ENCODE data around the gene BLZF1. TPM values are rescaled to one million over a fixed set of nuclear protein-coding genes. Genes with fewer than 3 reads are reported as not detected.
A peak's percentile ranks its signal among the peaks of the same experiment; 100 is the strongest.
"Not testable (repeated sequence)": the region's sequence is repeated elsewhere in the genome, so short reads cannot be mapped to it uniquely, and the experiment has no call there.

The BLZF1 gene, protein sequence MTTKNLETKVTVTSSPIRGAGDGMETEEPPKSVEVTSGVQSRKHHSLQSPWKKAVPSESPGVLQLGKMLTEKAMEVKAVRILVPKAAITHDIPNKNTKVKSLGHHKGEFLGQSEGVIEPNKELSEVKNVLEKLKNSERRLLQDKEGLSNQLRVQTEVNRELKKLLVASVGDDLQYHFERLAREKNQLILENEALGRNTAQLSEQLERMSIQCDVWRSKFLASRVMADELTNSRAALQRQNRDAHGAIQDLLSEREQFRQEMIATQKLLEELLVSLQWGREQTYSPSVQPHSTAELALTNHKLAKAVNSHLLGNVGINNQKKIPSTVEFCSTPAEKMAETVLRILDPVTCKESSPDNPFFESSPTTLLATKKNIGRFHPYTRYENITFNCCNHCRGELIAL
- total RNA-seq (2014; rRNA removed; shearing (Covaris generic)): 24.2 and 29.2 TPM in 2 replicates
- 12.6 and 17.3 TPM in 2 replicates for polyA plus RNA-seq (2015; cell fraction: cytosol; rRNA removed)
- polyA plus RNA-seq (2015; cell fraction: nucleus; rRNA removed): 30.9 and 35.1 TPM in 2 replicates

DNA sequence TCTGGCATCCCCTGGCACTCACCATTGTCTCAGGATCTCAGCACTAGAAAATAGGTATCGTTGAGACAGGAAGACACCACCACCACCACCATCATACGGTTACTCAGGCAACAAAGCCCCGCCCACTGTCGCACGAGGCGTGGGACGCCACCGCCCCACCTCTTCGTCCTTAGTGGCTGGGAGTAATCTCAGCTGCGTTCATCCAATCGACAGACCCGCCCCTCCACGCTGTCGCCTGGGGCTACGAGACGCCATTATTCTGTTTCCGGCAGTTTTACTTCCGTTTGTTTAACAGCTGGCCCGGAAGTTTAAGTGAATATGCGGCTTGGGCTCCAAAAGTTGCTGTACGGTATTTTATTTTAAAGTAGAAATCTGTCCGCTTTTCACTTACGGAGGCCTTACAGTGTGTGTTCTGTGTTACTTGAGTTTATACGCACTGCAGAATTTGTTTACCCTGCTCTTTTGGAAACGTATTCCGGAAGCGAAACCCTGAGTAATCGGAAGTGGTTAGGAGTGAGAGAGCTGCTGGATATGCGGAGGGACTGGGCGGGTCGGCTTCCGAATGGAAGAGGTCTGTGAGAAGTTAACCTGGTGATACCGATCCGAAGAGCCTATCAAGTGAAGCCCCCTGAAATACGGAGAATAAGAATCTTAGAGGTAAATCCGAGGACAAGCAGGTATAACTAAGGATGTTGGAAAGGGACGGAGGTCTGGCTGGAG, at the start of gene BLZF1, which contains the start of gene NME7:
Gene BLZF1 (plus strand): TSS at position 510 of the 720 bp plus-strand sequence. CDS start 1,328 bp downstream, outside the sequence.
Gene NME7 (minus strand): TSS at position 112 of the 720 bp plus-strand sequence. CDS start 87 bp downstream, at position 25.
- peak; percentile 97 for DNase-seq (ENCODE audit: low read depth, low spot score)
- in situ Hi-C loops (cut with HindIII; ENCODE audit: low pct_unique_long_range_greater_than_20kb, low sequenced_read_pairs): no loop called here

DNA sequence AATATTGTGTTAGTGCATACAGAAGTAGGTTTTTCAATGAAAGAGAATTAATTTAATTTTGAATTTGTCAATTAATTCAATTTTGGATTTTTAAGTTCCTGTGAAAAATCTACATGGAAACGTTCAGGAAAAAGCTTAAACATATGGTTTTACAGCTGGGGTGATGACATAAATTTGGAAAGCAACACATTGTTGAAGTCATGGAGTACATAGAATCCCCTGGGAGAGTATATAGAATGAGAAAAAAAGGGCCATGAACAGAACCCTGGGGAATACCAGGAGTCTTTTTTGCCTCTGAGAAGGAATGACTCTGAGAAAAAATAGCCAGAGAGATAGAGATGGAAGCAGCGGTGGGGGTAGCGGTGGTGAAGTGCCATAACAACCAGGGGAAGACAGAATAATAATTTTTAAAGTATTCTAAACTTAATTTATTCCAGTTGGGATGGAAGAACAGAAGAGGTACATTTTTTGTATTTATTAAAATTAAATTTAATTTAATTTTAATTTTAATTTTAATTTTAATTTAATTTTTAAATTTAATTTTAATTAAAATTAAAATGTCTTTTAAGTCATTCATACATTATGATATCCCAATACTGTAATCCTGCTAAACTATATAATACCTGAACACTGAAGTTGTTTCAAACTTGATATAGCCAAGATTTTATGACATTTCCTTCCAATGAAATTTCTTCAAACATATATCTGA, 49.3 kb upstream of the BLZF1 start:
- no peak for DNase-seq (ENCODE audit: low read depth, low spot score)
- in situ Hi-C loops (cut with HindIII; ENCODE audit: low pct_unique_long_range_greater_than_20kb, low sequenced_read_pairs): no loop called here

DNA sequence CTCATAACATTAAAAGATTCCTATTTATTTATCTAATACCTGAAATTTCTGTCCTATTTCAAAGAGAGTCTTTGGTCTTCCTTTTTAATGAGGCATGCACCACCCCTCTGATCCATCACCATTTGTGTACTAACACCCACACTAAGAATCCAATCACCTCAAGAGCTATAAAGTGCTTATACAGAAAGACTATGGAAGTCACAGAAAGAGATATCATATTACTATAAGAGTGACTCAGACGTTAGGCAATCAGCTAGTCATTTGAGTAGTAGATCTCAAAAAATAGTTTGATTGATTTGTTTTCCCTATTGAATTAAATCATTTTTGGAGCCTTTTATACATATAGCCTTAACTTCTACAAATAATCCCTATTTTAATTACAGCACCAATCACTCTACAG, 46.5 kb upstream of the BLZF1 start:
- in situ Hi-C loops (cut with HindIII; ENCODE audit: low pct_unique_long_range_greater_than_20kb, low sequenced_read_pairs): no loop called here
- DNase-seq (ENCODE audit: low read depth, low spot score): no peak

DNA sequence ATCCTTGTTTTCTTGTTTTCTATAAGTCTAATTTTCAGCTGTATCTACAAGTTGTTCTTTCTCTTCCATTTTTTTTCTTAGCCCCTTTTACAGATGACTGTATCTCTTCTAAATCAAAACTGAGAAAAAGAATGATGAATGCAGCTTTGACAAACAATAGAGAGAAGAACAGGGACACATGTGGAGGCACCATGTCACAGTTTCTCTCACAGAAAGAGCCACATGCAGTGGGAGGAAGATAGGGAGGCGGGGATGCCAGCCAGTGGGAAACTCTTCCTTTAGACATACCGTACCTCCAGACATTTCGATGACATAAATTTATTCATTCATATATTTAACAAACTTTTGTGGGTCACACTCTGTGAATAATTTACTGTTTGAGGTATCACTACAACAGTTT, 45.9 kb upstream of the BLZF1 start:
- DNase-seq (ENCODE audit: low read depth, low spot score): no peak
- in situ Hi-C loops (cut with HindIII; ENCODE audit: low pct_unique_long_range_greater_than_20kb, low sequenced_read_pairs): no loop called here

DNA sequence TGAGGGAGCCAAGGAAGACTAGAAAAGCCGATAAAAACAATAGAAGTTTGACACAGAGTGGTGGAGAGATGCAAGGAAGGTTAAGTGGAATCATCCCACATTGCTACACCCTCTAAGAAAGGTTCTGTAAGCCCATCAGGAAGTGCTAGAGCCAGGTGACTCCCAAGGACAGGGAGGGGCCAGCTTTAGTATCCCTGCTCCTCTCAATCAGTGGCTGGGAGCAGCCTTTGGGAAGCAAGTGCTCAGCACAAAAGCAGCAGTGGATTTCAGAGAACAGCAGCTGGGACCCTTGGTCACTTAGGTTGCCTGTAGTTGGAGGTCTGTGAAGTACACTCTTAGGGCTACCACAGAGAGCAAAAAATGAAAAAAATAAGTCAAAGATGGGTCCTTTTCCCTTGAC, 42.9 kb upstream of the BLZF1 start:
- DNase-seq (ENCODE audit: low read depth, low spot score): no peak
- in situ Hi-C loops (cut with HindIII; ENCODE audit: low pct_unique_long_range_greater_than_20kb, low sequenced_read_pairs): no loop called here

DNA sequence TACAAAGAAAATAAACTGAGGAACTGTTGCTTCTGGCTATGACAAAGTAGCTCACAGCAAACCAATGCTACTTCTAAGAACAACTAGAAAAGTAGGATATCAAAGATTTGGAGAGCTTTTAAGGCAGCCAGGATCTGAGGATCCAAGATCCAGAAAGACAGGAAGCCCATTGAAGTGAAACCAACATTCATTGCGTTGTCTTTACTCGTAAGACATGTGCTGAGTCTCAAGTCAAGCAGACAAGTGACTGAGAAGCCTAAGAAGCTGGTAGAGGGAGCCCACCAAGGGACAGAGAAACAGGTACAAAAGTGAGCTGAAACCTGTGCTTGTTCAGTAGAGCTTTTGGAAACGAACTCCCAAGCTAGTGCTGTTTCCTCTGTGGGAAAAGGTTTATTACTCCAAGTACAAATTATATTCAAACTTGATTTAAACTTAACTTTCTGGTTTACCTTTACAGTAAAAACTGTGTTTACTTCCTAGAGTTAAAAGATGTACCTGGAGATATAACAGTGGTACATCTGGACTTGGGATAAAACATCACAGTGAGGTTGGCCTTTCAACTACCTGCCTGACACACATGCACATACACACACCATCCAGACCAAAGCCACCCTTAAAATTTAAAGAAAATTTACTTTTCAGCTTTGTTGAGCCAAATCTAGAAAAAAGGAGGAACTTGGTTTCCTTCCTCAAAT, 41.6 kb upstream of the BLZF1 start:
- in situ Hi-C loops (cut with HindIII; ENCODE audit: low pct_unique_long_range_greater_than_20kb, low sequenced_read_pairs): no loop called here
- DNase-seq (ENCODE audit: low read depth, low spot score): no peak

DNA sequence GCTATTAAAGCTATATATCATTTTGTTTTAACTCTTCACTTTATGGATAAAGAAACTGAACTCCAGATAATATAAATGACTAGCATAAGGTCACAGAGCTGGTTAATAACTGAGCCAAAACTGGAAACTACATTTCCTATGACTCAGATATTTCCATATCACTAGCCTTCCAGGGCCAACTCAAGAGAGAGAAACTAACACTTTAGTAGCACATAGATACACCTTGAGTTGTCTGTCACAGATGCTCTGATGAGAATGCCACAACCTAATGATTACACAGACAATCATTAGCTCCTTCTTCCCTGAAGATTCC, 41.1 kb upstream of the BLZF1 start:
- no peak for DNase-seq (ENCODE audit: low read depth, low spot score)
- in situ Hi-C loops (cut with HindIII; ENCODE audit: low pct_unique_long_range_greater_than_20kb, low sequenced_read_pairs): no loop called here

DNA sequence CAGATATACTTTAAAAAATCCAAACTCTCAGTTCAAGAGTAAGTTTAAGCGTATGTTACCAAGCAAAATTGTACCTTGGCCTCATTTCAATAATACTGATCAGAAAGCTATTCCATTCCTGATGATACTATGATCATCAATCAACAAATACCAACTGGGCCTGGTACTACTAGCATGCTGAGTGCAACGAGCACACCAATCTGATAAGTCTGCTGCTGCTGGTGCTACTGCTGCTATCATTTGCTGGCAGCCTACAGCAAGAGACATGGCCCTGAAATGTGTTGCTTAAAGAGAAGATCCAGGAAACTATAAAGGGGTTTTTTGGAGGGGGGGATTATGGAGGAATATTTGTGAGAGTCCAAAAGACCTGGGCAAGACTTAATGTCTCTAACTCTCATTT, 40.1 kb upstream of the BLZF1 start:
- in situ Hi-C loops (cut with HindIII; ENCODE audit: low pct_unique_long_range_greater_than_20kb, low sequenced_read_pairs): no loop called here

DNA sequence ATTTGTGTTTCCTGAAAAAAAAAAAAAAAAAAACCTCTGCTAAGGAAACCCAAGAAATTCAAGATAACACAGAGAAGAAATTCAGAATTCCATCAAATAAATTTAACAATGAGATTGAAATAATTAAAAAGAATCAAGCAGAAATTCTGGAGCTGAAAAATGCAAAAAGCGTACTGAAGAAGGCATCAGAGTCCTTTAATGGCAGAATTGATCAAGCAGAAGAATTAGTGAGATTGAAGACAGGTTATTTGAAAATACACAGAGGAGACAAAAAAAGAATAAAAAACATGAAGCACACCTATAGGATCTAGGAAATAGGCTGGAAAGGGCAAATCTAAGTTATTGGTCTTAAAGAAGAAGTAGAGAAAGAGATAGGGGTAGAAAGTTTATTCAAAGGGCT, 38.6 kb upstream of the BLZF1 start:
- in situ Hi-C loops (cut with HindIII; ENCODE audit: low pct_unique_long_range_greater_than_20kb, low sequenced_read_pairs): no loop called here
- no peak for DNase-seq (ENCODE audit: low read depth, low spot score)

More for the DNA sequence above, 40.1 kb upstream of the BLZF1 start:
- DNase-seq (ENCODE audit: low read depth, low spot score): no peak

DNA sequence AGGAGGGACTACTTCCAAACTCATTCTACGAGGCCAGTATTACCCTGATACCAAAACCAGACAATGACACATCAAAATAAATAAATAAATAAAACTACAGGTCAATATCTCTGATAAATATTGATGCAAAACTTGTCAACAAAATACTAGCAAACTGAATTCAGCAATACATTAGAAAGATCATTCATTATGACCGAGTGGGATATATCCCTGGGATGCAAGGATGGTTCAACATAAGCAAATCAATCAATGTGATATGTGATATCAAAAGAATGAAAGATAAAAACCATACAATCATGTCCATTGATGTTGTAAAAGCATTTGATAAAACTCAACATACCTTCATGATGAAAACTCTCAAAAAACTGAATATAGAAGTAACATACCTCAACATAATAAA, 37.1 kb upstream of the BLZF1 start:
- no peak for DNase-seq (ENCODE audit: low read depth, low spot score)
- in situ Hi-C loops (cut with HindIII; ENCODE audit: low pct_unique_long_range_greater_than_20kb, low sequenced_read_pairs): no loop called here

DNA sequence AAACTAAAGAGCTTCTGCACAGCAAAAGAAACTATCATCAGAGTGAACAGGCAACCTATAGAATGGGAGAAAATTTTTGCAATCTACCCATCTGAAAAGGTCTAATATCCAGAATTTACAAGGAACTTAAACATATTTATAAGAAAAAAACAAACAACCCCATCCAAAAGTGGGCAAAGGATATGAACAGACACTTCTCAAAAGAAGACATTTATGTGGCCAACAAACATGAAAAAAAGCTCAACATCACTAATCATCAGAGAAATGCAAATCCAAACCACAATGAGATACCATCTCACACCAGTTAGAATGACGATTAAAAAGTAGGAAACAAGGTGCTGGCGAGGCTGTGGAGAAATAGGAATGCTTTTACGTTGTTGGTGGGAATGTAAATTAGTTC, 33.3 kb upstream of the BLZF1 start:
- DNase-seq (ENCODE audit: low read depth, low spot score); in situ Hi-C loops (cut with HindIII; ENCODE audit: low pct_unique_long_range_greater_than_20kb, low sequenced_read_pairs): not testable (repeated sequence)

DNA sequence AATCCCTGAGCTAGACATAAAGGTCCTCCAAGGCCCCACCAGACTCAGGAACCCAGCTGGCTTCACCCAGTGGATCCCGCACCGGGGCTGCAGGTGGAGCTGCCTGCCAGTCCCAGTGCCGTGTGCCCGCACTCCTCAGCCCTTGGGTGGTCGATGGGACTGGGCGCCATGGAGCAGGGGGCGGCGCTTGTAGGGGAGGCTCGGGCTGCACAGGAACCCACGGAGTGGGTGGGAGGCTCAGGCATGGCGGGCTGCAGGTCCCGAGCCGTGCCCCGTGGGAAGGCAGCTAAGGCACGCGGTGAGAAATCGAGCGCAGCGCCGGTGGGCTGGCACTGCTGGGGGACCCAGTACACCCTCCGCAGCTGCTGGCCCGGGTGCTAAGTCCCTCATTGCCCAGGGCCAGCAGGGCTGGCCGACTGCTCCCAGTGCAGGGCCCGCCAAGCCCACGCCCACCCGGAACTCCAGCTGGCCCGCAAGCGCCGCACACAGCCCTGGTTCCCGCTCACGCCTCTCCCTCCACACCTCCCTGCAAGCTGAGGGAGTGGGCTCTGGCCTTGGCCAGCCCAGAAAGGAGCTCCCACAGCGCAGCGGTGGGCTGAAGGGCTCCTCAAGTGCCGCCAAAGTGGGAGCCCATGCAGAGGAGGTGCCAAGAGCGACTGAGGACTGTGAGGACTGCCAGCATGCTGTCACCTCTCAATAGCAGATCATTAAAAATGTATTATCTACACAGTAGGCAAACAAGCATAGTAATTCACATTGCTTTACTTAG, 30.9 kb upstream of the BLZF1 start:
- in situ Hi-C loops (cut with HindIII; ENCODE audit: low pct_unique_long_range_greater_than_20kb, low sequenced_read_pairs): not testable (repeated sequence)

DNA sequence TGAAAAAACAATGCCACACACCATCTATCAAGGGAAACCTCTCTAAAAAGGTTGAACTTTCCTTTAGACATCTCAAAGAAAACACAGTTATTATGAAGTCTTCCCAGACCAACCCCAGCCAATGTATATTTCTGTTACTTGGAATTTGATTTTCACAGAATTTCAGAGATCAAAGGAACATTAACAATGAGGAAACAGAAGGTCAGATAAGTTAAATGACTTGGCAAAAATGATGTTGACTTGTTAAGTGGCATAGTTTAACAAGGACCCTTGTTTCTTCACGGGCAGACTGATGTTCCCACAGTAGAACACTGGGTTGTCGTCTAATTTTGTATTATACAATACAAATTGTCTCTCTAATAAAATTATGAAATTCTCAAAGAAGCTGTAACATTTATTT, 29.4 kb upstream of the BLZF1 start:
- DNase-seq (ENCODE audit: low read depth, low spot score): no peak
- in situ Hi-C loops (cut with HindIII; ENCODE audit: low pct_unique_long_range_greater_than_20kb, low sequenced_read_pairs): no loop called here

More for the DNA sequence above, 30.9 kb upstream of the BLZF1 start:
- DNase-seq (ENCODE audit: low read depth, low spot score): not testable (repeated sequence)

DNA sequence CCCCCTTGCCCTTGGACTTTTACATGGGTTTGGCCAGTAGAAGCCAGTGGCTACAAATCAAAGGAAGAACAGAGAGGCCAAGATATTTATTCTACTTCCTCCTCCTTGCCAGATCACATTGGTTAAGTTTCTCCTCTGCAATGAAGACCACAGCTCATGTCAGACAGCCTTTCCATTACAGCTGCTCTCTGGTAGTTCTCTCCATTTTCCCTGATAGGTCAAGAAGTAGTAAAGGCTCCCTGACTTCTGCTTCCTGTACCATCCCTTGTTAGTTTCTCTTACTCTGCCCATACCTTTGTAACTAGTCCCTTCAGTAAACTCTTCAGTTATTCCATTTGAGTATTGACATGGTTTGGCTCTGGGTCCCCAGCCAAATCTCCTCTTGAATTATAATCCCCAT, 28.2 kb upstream of the BLZF1 start:
- DNase-seq (ENCODE audit: low read depth, low spot score): no peak
- in situ Hi-C loops (cut with HindIII; ENCODE audit: low pct_unique_long_range_greater_than_20kb, low sequenced_read_pairs): no loop called here

DNA sequence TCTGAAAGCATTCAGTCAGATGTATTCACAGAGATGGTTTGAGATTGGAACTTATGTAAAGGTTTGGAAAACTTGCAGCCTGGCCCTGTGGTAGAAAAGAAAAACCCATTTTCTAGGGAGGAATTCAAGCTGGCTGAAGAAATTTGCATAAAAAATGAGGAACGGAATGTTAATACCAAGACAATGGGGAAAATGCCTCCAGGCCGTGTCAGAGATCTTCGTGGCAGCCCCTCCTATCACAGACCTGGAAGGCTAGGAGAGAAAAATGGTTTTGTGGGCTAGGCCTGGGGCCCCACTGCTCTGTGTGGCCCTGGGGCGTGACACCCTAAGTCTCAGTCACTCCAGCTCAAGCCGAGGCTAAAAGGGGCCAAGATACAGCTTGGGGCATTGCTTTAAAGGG, 27.1 kb upstream of the BLZF1 start:
- in situ Hi-C loops (cut with HindIII; ENCODE audit: low pct_unique_long_range_greater_than_20kb, low sequenced_read_pairs): no loop called here

DNA sequence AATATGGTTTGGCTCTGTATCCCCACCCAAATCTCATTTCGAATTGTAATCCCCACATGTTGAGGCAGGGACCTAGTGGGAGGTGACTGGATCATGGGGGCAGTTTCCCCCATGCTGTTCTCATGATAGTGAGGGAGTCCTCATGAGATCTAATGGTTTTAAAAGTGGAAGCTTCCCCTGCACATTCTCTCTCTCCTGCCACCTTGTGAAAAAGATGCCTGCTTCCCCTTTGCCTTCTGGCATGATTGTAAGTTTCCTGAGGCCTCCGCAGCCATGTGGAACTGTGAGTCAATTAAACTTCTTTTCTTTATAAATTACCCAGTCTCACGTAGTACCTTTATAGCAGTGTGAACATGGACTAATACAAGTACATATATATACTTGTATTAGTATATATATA, 25.9 kb upstream of the BLZF1 start:
- in situ Hi-C loops (cut with HindIII; ENCODE audit: low pct_unique_long_range_greater_than_20kb, low sequenced_read_pairs); DNase-seq (ENCODE audit: low read depth, low spot score): not testable (repeated sequence)

More for the DNA sequence above, 27.1 kb upstream of the BLZF1 start:
- no peak for DNase-seq (ENCODE audit: low read depth, low spot score)

DNA sequence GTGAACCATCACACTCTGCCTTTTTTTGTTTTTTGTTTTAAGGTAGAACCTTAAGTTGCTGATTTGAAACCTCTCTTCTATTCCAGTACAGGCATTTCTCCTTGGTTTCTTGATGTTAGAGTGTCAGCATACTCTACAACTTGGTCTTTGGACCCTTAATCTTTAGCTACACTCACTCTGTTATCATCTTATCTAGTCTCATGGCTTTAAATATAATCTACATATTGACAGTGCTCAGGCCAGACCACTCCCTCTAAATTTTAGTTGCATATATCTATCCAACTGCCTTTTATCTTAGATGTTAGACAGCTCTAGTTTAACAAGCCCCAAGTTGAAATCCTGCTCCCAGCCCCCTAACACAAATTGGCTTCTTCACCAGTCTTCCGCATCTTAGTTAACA, 22.5 kb upstream of the BLZF1 start:
- in situ Hi-C loops (cut with HindIII; ENCODE audit: low pct_unique_long_range_greater_than_20kb, low sequenced_read_pairs): no loop called here
- no peak for DNase-seq (ENCODE audit: low read depth, low spot score)

Data from SK-MEL-5 (cell line).